Immature natural killer cell (primary cell): Measurements from ENCODE around the gene SMIM12. TPM values are rescaled to one million over a fixed set of nuclear protein-coding genes. Genes with fewer than 3 reads are reported as not detected.

Source experiments
- DNase-seq, 3 donors: peaks; one replicate each; pipeline ENCODE4 v3.0.0; 2022; ENCODE audit warnings: mixed read lengths in 1 of 3
- H3K27ac Mint-ChIP-seq, 6 donors: one replicate each; pipeline ENCODE4 v1.8.0; 2020; ENCODE audit warnings: mixed read lengths in 6 of 6, mild to moderate bottlenecking in 5 of 6, inconsistent platforms in 4 of 6, moderate library complexity in 3 of 6
- H3K27me3 Mint-ChIP-seq, 3 donors: one replicate each; pipeline ENCODE4 v1.8.0; 2020 to 2021; ENCODE audit warnings: low read depth in 3 of 3, mild to moderate bottlenecking in 3 of 3, mixed read lengths in 3 of 3, moderate library complexity in 3 of 3, inconsistent platforms in 1 of 3
- H3K36me3 Mint-ChIP-seq, 3 donors: one replicate each; pipeline ENCODE4 v1.8.0; 2020; ENCODE audit warnings: mixed read lengths in 3 of 3, inconsistent platforms in 2 of 3, mild to moderate bottlenecking in 2 of 3
- H3K4me1 Mint-ChIP-seq, 2 donors: one replicate each; pipeline ENCODE4 v1.8.0; 2020; ENCODE audit warnings: inconsistent platforms in 2 of 2, mild to moderate bottlenecking in 2 of 2, mixed read lengths in 2 of 2, moderate library complexity in 1 of 2
- H3K4me3 Mint-ChIP-seq, 5 donors: one replicate each; pipeline ENCODE4 v1.8.0; 2020; ENCODE audit warnings: mild to moderate bottlenecking in 5 of 5, mixed read lengths in 5 of 5, inconsistent platforms in 3 of 5, moderate library complexity in 3 of 5
- H3K9me3 Mint-ChIP-seq, 6 donors: one replicate each; pipeline ENCODE4 v1.8.0; 2020; ENCODE audit warnings: mild to moderate bottlenecking in 6 of 6, mixed read lengths in 6 of 6, inconsistent platforms in 4 of 6, moderate library complexity in 3 of 6
- polyA plus RNA-seq, 3 donors: library from polyadenylated mRNA; unstranded; fragments of 300-500 nt; fragmentation: Illumina TruSeq; gene quantifications; one replicate each; pipeline ENCODE4 v1.2.3, GENCODE V29; 2021

Gene SMIM12
- polyA plus RNA-seq, 3 donors from 2014 or later = 96.5 to 169 (median 114) TPM

DNA sequence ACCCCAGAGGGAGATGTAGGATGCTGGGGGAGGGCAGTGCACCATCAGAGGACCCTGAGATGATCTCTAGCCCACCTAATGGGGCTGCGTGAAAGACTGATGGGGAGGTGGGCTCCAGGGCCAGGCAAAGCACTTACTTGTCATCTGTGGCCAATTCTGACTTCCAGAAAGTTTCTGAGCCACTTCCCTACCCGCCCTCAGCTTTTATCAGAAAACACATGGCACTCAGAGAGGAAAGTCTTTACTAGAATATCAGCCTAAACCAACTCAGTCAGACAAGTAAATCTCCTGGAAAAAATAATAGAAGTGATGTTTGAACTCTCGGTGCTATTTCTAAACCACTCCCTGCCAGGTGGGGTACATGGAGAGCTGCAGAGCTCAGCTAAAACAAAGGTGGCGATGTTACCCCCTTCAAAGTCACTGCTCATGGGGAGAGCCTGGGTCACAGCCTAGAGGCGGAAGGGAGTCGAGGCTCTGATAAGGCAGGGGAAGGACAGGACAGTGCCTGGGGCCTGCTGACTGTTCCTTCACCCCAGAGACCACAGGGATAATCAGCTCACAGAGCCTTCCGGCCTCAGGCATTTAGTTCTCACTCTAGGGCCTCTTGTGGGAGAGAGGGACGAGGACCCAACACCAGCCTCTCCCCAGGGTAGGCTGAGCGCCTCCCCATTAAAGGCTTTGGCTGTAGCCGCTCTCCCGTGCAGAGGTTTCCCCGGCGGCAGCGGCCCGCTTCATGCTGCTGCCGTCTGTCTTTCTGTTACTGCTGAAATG is 14.2 kb downstream of the SMIM12 start:
- peaks cover 0 to 3% (median 0%) of the 10 kb centered on the region in 3 donors for H3K27me3 Mint-ChIP-seq
- peaks cover 30 to 34% of the 10 kb centered on the region in 2 donors for H3K4me1 Mint-ChIP-seq
- H3K27ac Mint-ChIP-seq = peak overlapping the region in 1 of 6 donors; percentile 8
- no peak for DNase-seq
- H3K36me3 Mint-ChIP-seq = peaks cover 3% of the 10 kb centered on the region in 3 donors
- H3K4me3 Mint-ChIP-seq = no peak overlapping the region
- no peaks in the 10 kb centered on the region for H3K9me3 Mint-ChIP-seq

- Mint-ChIP-seq H3K4me3 (no peak overlapping the region), H3K27ac (no peak overlapping the region), H3K4me1 (peaks cover 28 to 32% of the 10 kb centered on the region in 2 donors), H3K9me3 (no peaks in the 10 kb centered on the region), H3K36me3 (peaks cover 2 to 3% (median 3%) of the 10 kb centered on the region in 3 donors), H3K27me3 (peaks cover 0 to 5% (median 0%) of the 10 kb centered on the region in 3 donors)
- no peak for DNase-seq
These were observed 15.3 kb downstream of the SMIM12 start for GRCh38 chr1:34844252-34844634.

DNA sequence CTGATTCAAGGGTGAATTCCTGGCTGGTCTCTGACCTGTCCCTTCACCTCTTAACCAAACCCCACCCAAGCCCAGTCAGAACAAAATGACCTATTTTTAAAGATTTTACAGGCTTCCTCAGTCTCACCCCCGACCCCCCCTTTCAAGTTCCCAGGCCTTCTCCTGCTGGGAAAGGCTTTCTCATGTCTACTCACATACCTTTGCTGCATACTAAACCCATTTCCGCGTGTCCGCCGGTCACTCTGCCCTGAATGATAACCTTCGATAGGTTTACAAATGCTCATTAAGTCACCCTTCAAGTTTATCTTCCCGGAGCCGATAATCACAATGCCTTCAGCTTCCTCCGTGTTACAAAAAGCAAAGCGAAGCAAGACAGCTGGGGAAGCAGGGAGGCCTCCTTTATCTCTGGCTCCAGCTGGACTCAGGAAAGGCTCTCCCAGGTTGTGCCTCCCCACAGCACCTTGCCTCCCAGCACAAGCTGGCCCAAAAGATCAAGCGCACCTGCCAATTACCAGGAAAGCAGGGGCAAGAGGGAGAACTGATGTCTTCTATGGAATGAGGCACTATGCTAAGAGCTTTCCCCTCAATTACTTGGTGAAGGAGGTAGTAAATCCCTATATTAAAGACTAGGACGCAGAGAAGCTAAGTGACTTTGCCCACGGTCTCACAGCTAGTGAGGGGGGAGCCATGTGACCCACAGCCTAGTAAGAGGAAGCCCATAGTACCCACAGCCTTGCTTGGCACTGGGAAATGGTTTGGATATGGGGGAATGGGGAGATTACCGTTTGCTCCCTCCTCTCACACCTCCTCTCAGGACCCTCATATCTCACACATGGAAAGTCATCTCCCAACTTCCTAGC is 15.9 kb downstream of the SMIM12 start:
- peaks cover 0 to 3% (median 2%) of the 10 kb centered on the region in 3 donors for H3K36me3 Mint-ChIP-seq
- peaks cover 0 to 1% (median 0%) of the 10 kb centered on the region in 6 donors for H3K9me3 Mint-ChIP-seq
- peak overlapping the region; percentile 18 to 51 (median 23) for H3K4me3 Mint-ChIP-seq
- H3K27ac Mint-ChIP-seq = peak overlapping the region; percentile 1 to 75 (median 48)
- H3K4me1 Mint-ChIP-seq = peaks cover 27 to 29% of the 10 kb centered on the region in 2 donors
- H3K27me3 Mint-ChIP-seq = peaks cover 0 to 5% (median 1%) of the 10 kb centered on the region in 3 donors
- no peak for DNase-seq

DNA sequence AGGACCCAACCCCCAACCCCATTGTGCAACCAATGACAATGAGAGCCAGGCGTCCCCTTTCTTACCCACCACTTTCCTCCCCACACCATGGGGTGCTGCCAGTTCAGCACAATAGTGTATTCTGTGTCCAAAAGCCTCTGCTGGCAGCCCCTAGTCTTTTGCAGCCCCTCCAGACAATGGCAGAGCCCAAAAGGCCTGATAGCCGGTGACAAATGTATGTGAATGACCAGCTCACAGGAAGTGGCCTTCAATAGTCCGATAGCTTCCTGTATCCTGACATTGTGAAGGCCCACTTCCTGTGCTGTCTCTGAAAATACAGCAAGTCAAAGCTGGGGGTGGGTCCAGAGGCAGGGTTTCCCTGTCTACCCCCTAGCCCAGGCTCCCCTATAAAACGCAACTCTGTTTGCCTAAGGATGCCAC is 16.6 kb downstream of the SMIM12 start:
- DNase-seq = no peak
- Mint-ChIP-seq H3K27ac (peak overlapping the region; percentile 1 to 75 (median 48)), H3K9me3 (peaks cover 0 to 1% (median 0%) of the 10 kb centered on the region in 6 donors), H3K36me3 (no peaks in the 10 kb centered on the region), H3K4me3 (peak overlapping the region; percentile 20 to 50 (median 34)), H3K27me3 (peaks cover 0 to 5% (median 1%) of the 10 kb centered on the region in 3 donors), H3K4me1 (peaks cover 27 to 29% of the 10 kb centered on the region in 2 donors)

DNA sequence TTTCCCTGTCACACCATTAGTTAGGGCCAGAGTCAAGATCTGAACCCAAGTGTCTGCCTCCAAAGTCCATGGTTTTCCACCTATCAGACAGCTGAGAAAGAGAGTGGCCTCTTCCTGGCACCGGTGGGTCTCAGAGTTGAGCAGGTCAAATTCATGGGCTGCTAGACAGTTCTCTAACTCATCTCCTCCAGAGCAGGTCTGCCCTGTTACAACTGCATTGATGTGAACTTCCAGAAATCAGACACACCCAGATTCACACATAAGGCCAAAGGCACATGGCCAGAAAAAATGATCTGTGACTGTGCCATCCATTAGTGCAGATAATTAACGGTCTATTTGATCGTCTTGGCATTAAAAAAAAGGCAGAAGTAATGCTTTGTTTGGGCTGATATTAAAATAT is 17.5 kb downstream of the SMIM12 start:
- Mint-ChIP-seq H3K27me3 (peaks cover 0 to 5% (median 1%) of the 10 kb centered on the region in 3 donors), H3K9me3 (peaks cover 0 to 1% (median 0%) of the 10 kb centered on the region in 6 donors), H3K4me1 (peaks cover 26 to 29% of the 10 kb centered on the region in 2 donors), H3K36me3 (no peaks in the 10 kb centered on the region), H3K4me3 (no peak overlapping the region), H3K27ac (peak overlapping the region in 1 of 6 donors; percentile 22)
- DNase-seq = no peak

DNA sequence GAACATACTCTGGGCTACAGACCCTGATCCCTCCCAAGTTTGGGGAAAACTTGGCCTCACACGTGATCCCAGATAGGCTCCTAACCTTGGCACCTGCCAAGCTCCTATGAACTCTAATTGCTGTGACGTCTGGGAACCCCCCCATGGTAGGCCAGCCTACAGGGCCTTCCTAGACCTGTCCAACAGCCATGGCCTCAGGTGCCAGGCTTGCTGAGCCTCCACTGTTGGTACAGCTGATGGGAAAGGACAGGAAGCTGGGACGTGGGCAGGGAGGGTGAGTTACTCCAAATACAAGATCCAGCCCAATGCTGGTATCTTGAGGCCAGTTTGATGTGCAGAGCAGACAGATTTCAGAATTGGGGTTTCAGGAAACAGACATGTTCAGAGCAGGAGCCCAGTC is 19.1 kb downstream of the SMIM12 start:
- Mint-ChIP-seq H3K4me1 (peaks cover 26 to 29% of the 10 kb centered on the region in 2 donors), H3K4me3 (no peak overlapping the region), H3K9me3 (peaks cover 0 to 1% (median 0%) of the 10 kb centered on the region in 6 donors), H3K27me3 (peaks cover 0 to 5% (median 1%) of the 10 kb centered on the region in 3 donors), H3K36me3 (no peaks in the 10 kb centered on the region), H3K27ac (no peak overlapping the region)
- no peak for DNase-seq

GRCh38 chr1:34839526-34840305 is 19.8 kb downstream of the SMIM12 start:
- no peaks in the 10 kb centered on the region for H3K36me3 Mint-ChIP-seq
- H3K4me3 Mint-ChIP-seq = no peak overlapping the region
- no peak overlapping the region for H3K27ac Mint-ChIP-seq
- peaks cover 0 to 1% (median 0%) of the 10 kb centered on the region in 6 donors for H3K9me3 Mint-ChIP-seq
- peaks cover 26 to 29% of the 10 kb centered on the region in 2 donors for H3K4me1 Mint-ChIP-seq
- H3K27me3 Mint-ChIP-seq = peaks cover 0 to 5% (median 1%) of the 10 kb centered on the region in 3 donors
- DNase-seq = no peak

GRCh38 chr1:34833711-34834110 is 25.8 kb downstream of the SMIM12 start:
- Mint-ChIP-seq H3K27me3 (no peaks in the 10 kb centered on the region), H3K27ac (no peak overlapping the region), H3K4me3 (no peak overlapping the region), H3K4me1 (peaks cover 0 to 1% of the 10 kb centered on the region in 2 donors), H3K9me3 (no peaks in the 10 kb centered on the region), H3K36me3 (peaks cover 3 to 10% (median 5%) of the 10 kb centered on the region in 3 donors)
- DNase-seq = no peak

DNA sequence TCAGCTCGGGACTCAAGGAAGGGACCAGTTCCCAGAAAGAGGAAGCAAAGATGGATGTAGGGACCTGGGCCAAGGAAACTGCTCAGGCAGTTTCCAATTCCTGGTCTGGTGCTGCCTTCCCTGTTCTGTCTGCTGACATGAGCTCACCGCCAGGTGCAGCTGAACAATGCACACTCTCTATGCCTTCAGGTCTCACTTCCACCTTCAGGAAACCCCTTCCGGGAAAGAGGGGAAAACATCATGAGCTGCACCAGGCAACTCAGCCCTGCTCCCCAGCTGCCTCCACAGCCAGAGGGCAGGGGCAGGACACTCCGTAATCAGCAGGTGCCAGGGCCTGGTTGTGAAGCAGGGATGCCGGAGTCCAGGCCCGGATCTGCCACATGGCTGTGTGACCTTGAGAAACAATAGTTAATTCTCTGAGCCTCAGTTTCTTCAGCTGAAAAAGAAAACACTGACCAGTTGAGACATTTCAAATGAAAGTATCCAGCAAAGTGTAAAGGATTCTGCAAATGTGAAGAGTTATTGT is 27.8 kb downstream of the SMIM12 start:
- Mint-ChIP-seq H3K4me1 (peaks cover 0 to 1% of the 10 kb centered on the region in 2 donors), H3K4me3 (no peak overlapping the region), H3K27ac (no peak overlapping the region), H3K36me3 (peaks cover 3 to 10% (median 5%) of the 10 kb centered on the region in 3 donors), H3K9me3 (no peaks in the 10 kb centered on the region), H3K27me3 (no peaks in the 10 kb centered on the region)
- no peak for DNase-seq

DNA sequence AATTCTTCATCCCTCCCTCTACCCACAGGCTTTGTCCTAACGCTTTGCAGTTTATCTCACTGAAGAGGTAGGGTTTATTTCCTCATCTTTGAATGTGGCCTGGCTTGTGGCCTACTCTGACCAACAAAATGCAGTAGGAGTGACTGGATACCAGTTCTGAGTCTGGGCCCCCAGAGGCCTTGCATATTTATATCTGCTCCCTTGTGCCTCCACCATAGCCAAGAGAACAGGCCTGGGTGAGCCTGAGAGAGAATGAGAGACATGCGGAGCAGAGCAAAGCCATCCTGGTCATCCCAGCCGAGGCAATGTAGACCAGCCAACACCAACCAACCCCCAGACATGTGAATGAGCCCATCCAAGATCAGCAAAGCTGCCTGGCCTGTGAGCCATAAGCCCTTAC is 30.3 kb downstream of the SMIM12 start:
- no peaks in the 10 kb centered on the region for H3K9me3 Mint-ChIP-seq
- peaks cover 0 to 1% of the 10 kb centered on the region in 2 donors for H3K4me1 Mint-ChIP-seq
- no peak overlapping the region for H3K4me3 Mint-ChIP-seq

GRCh38 chr1:34828611-34829010 is 30.9 kb downstream of the SMIM12 start:
- H3K4me3 Mint-ChIP-seq = no peak overlapping the region

More for the DNA sequence above, 30.3 kb downstream of the SMIM12 start:
- DNase-seq = no peak
- H3K27me3 Mint-ChIP-seq = no peaks in the 10 kb centered on the region
- peaks cover 3 to 10% (median 5%) of the 10 kb centered on the region in 3 donors for H3K36me3 Mint-ChIP-seq
- H3K27ac Mint-ChIP-seq = no peak overlapping the region

GRCh38 chr1:34827341-34827941 is 32.1 kb downstream of the SMIM12 start:
- no peak for DNase-seq
- Mint-ChIP-seq H3K27ac (no peak overlapping the region), H3K36me3 (peaks cover 3 to 8% (median 4%) of the 10 kb centered on the region in 3 donors), H3K4me1 (peaks cover 0 to 1% of the 10 kb centered on the region in 2 donors), H3K4me3 (no peak overlapping the region), H3K27me3 (no peaks in the 10 kb centered on the region), H3K9me3 (no peaks in the 10 kb centered on the region)

More at GRCh38 chr1:34828611-34829010, 30.9 kb downstream of the SMIM12 start:
- DNase-seq = no peak
- peaks cover 0 to 1% of the 10 kb centered on the region in 2 donors for H3K4me1 Mint-ChIP-seq
- H3K9me3 Mint-ChIP-seq = no peaks in the 10 kb centered on the region
- H3K36me3 Mint-ChIP-seq = peaks cover 3 to 10% (median 8%) of the 10 kb centered on the region in 3 donors
- H3K27me3 Mint-ChIP-seq = no peaks in the 10 kb centered on the region
- no peak overlapping the region for H3K27ac Mint-ChIP-seq
